Lung (tissue), 12 donors: ENCODE results near the gene C19orf85. TPM values are rescaled to one million over a fixed set of nuclear protein-coding genes. Genes with fewer than 3 reads are reported as not detected.

Experiments used
- ATAC-seq: fragments of 200-7000 bp; cut with Tn5 transposase; one replicate; pipeline ENCODE4 v1.9.1; 2020; ENCODE audit warnings: moderate number of reproducible peaks; ENCODE audit not compliant: insufficient read depth, low FRiP score
- DNase-seq, 3 donors: peaks; one replicate each; pipeline ENCODE4 v3.0.0-alpha.2; 2013 to 2017
- H3K27ac ChIP-seq, 2 donors: one replicate each; pipeline ENCODE4 v1.5.1; 2013; ENCODE audit warnings: mild to moderate bottlenecking in 2 of 2, moderate library complexity in 2 of 2, control low read depth in 1 of 2, inconsistent platforms in 1 of 2, low read depth in 1 of 2, low read length in 1 of 2
- H3K27me3 ChIP-seq, 3 donors: one replicate each; pipeline ENCODE4 v1.5.1; 2013; ENCODE audit warnings: low read length in 2 of 3; ENCODE audit not compliant: control insufficient read depth in 3 of 3, insufficient read depth in 3 of 3
- H3K36me3 ChIP-seq, 4 donors: one replicate each; pipeline ENCODE4 v1.5.1; 2013; ENCODE audit warnings: low read length in 4 of 4, mild to moderate bottlenecking in 1 of 4, moderate library complexity in 1 of 4; ENCODE audit not compliant: control insufficient read depth in 4 of 4, insufficient read depth in 4 of 4
- H3K4me1 ChIP-seq, 5 donors: one replicate each; pipeline ENCODE4 v1.5.1; 2013; ENCODE audit warnings: low read length in 5 of 5, mild to moderate bottlenecking in 2 of 5, moderate library complexity in 1 of 5; ENCODE audit not compliant: control insufficient read depth in 5 of 5, insufficient read depth in 5 of 5
- H3K4me3 ChIP-seq: one replicate; pipeline ENCODE4 v1.5.1; 2013; ENCODE audit warnings: mild to moderate bottlenecking, control low read depth, moderate library complexity
- H3K9ac ChIP-seq, 2 donors: one replicate each; pipeline ENCODE4 v1.5.1; 2013; ENCODE audit warnings: low read length in 2 of 2, control low read depth in 1 of 2; ENCODE audit not compliant: insufficient read depth in 1 of 2
- H3K9me3 ChIP-seq, 4 donors: one replicate each; pipeline ENCODE4 v1.5.1; 2013; ENCODE audit warnings: low read length in 3 of 4, mild to moderate bottlenecking in 1 of 4, moderate library complexity in 1 of 4; ENCODE audit not compliant: control insufficient read depth in 4 of 4, insufficient read depth in 3 of 4
- CTCF ChIP-seq: IDR thresholded peaks from 2 replicates; pipeline ENCODE4 v1.5.1; 2012; ENCODE audit warnings: mild to moderate bottlenecking; ENCODE audit errors: control extremely low read depth, extremely low read depth
- WGBS, 2 donors: extraction: QIAGEN DNeasy Blood & Tissue Kit; methylation state at CpG; one replicate each; pipeline ENCODE4 v1.1.7; 2013; 5-methylcytosine and 5-hydroxymethylcytosine counted together
- polyA plus RNA-seq, 2 donors: library from polyadenylated mRNA; stranded (reverse); fragments of 200-250 nt; gene quantifications; one replicate each; pipeline ENCODE4 v1.2.1, GENCODE V29; 2013
- total RNA-seq, 2 donors: library from RNA; depleted of rRNA in 1 of 2; stranded (reverse); fragments of >200 nt in 1 of 2; gene quantifications; one replicate each; pipeline ENCODE4 v1.2.1, GENCODE V29; 2014 to 2021
- donor health status: control.
- donor health status: control.
- donor health status: Bipolar disorder and iron deficiency.
- donor health status: healthy.
- donor health status: DM: yes; HTN: yes; CAD: no.

C19orf85 gene
- total and polyA plus RNA-seq, 4 donors: not detected

DNA sequence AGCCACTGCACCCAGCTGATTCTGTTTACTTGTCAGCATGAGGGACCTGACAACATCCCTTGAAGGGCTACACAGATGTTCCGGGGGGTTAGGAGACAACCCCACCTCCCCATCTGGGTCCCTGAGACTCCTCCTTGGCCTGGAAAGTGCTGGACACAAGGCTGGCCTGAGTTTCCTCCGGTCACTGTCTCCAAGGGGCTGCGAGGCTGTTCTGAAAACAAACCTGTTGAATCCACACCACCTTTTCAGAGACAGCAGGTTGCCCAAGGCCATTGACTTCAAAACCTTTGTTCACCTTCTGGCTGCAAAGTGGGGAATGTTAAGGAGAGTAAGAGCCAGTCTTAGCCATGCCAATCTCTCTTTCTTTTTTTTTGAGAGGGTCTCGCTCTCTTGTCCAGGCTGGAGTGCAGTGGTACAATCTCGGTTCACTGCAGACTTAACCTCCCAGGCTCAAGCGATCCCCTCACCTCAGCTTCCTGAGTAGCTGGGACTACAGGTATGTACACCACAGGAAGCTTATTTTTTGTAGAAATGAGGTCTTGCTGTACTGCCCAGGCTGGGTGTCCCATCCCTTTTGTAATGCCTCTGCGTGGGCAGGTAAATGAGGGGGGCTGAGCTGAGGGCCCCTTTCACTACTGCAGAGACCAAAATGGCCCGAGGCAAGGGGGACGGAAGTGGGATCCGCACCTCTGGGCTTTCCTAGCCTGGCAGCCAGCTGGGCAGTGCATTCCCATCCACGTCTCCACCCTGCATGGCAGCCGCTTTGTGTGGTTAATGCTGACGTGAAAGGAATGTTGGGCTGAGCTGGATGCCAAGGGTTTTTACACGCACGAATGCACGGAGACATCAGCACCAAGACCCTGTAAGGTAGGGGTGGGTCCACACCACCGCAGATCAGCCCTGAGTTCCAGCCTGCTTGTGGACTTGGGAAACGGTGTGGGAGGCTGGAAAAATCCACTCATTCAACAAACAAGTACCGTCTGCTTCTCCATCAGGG is 10.0 kb upstream of the C19orf85 start:
- H3K9ac ChIP-seq: no peak overlapping the region
- DNase-seq: no peak
- no peak for ATAC-seq
- no peaks in the 10 kb centered on the region for H3K27me3 ChIP-seq
- WGBS, 2 donors: 90 to 94% methylated on average over 19 of the region's 19 CpGs
- H3K9me3 ChIP-seq: no peaks in the 10 kb centered on the region
- no peak overlapping the region for H3K4me3 ChIP-seq
- H3K27ac ChIP-seq: no peak overlapping the region
- TF ChIP-seq CTCF: no peak
- H3K36me3 ChIP-seq: no peaks in the 10 kb centered on the region
- H3K4me1 ChIP-seq: peaks cover 0 to 14% (median 4%) of the 10 kb centered on the region in 5 donors

GRCh38 chr19:55473225-55474012 is 8.9 kb upstream of the C19orf85 start:
- H3K27me3 ChIP-seq: no peaks in the 10 kb centered on the region
- TF ChIP-seq CTCF: no peak
- peaks cover 0 to 14% (median 4%) of the 10 kb centered on the region in 5 donors for H3K4me1 ChIP-seq
- H3K9ac ChIP-seq: no peak overlapping the region
- no peaks in the 10 kb centered on the region for H3K36me3 ChIP-seq
- no peaks in the 10 kb centered on the region for H3K9me3 ChIP-seq
- DNase-seq (no peak), ATAC-seq (no peak)
- WGBS, 2 donors: 78 to 81% methylated on average over 16 of the region's 16 CpGs
- no peak overlapping the region for H3K27ac ChIP-seq
- H3K4me3 ChIP-seq: no peak overlapping the region

- Histone ChIP-seq H3K36me3 (no peaks in the 10 kb centered on the region), H3K9me3 (no peaks in the 10 kb centered on the region), H3K4me1 (peaks cover 0 to 10% (median 0%) of the 10 kb centered on the region in 5 donors), H3K27me3 (no peaks in the 10 kb centered on the region), H3K4me3 (no peak overlapping the region), H3K27ac (no peak overlapping the region), H3K9ac (no peak overlapping the region)
- DNase-seq (no peak), ATAC-seq (no peak)
- WGBS, 2 donors: 73 to 84% methylated on average over 8 of the region's 8 CpGs
- no peak for TF ChIP-seq CTCF
Measured at GRCh38 chr19:55472463-55472862, 7.9 kb upstream of the C19orf85 start.
